ENCODE data around the gene FOXN3.

Gene FOXN3, protein sequence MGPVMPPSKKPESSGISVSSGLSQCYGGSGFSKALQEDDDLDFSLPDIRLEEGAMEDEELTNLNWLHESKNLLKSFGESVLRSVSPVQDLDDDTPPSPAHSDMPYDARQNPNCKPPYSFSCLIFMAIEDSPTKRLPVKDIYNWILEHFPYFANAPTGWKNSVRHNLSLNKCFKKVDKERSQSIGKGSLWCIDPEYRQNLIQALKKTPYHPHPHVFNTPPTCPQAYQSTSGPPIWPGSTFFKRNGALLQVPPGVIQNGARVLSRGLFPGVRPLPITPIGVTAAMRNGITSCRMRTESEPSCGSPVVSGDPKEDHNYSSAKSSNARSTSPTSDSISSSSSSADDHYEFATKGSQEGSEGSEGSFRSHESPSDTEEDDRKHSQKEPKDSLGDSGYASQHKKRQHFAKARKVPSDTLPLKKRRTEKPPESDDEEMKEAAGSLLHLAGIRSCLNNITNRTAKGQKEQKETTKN
- total RNA-seq: 84.4 to 108 (median 101) reads per million in 3 experiments

DNA sequence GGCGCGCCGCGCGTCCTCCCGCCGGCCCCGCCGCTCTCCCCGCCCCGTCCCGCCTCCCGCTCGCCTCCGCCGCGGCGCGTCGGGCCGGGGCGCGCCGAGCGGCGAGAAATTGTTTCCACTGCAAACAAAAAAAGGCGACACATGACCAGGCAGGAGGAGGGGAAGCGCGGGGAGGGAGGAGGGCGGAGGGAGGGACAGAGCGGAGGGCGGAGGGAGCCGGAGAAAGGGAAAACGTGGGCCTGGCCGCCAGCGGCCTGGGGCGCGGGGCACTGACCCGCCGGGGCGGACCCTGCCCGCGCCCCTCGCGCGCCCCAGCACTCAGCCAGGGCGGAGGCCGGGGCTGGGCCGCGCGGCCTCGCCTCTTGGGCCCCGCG is at the start of gene FOXN3:
Gene FOXN3 (minus strand): TSS at position 143 of the 374 bp plus-strand sequence. CDS start 4,757 bp downstream, outside the sequence.
- DNase-seq: peak; percentile 80

DNA sequence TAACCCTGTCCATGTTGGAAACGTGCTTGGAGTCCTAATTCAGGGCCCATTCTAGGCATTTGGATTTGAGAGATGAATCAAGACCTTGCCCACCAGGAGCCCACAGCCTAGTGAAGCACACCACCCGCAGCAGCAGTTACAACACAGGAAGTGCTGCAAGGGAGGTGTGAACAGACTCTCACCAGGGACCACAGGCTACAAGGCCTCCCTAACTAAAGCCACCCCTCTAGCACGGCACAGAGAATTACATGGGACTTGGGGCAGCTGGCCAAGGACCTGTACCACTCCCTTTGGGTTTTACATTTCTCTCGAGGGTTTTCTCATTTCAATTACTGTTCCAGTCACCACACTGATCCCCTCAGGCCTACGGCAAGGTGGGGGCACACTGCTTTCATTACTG is 49.5 kb upstream of the FOXN3 start:
- no peak for DNase-seq

DNA sequence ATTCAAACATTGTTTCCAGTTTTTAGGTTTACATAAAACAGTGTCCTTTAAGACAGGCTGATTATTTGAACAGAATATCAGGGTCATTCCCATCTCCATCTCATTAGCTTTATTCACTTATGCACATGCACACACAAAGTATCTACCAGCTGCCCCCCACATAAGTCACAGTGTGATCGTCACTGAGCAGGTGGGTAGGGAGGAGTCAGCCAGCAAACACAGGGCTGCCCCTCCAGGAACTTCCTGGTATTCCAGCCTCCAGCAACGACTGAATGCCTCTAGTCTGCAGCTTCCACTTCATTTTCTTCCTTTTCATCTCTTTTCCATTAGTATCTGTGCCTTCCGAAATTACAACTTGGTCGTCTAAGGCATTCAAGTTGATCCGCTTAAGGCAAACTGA is 48.8 kb upstream of the FOXN3 start:
- no peak for DNase-seq

DNA sequence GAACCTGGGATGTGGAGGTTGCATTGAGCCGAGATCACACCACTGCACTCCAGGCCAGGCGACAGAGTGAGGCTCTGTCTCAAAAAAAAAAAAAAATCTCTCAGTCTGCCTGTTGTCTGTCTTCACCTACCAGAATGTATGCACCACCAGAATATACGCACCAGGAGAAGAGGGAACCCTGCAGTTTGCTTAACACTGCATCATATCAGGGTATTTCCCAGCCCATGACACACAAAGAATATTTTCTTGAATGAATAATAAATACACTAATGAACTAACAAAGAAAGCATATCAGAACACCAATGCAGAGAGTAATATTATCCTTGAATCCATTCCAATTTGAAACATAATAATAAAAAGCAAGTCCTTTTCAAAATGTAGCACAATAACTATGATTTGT is 44.2 kb upstream of the FOXN3 start:
- DNase-seq: no peak

DNA sequence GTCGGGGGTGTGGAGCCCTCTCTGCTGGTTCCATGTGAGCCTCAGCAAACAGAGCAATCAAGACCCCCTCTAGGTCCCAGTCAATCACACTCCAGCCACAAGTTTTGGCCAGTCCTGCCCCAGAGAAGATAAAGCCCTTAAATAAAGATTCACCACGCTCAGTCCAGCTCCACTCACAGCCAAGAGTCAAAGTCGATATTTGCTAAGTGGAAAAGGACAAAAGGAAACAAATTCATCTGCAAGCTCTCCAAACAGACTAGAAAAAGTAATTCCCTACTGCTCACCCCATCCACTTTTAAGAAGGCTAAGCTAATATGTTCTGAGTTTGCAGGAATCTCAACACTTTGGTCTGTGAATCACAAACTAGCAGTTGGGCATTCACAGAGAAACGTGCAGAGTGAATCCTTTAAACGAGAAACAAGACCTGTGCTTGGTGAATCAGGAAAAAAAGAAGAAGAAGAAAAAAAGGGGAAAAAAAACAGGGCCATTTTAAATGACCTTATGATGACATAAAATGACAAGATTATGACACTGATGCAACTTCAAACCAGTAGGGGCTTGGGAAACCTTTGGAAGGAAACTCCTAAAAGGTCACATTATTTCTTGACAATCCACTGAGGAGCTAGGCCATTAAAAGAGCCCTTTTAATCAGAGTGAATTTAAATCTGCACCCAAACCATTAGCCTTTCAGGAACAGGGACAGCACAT is 41.8 kb upstream of the FOXN3 start:
- no peak for DNase-seq

DNA sequence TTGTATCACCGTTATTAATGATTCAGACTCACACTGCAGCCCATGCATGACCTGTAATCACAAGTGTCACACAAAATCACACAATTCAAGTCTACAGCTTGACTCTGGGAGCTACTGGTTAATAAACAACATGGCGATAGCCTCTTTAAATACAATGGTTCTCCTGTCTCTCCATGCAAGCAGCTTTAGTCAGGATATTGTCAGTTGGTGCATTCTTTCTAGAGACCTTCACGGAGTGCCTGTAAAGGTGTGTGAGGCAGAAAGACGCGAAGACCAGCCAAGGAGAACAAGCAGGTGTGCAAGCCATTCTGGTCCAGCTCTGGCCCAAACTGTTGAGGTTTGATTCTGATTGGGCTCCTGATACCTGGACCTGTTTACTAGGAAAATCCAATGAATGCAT is 40.0 kb upstream of the FOXN3 start:
- no peak for DNase-seq

DNA sequence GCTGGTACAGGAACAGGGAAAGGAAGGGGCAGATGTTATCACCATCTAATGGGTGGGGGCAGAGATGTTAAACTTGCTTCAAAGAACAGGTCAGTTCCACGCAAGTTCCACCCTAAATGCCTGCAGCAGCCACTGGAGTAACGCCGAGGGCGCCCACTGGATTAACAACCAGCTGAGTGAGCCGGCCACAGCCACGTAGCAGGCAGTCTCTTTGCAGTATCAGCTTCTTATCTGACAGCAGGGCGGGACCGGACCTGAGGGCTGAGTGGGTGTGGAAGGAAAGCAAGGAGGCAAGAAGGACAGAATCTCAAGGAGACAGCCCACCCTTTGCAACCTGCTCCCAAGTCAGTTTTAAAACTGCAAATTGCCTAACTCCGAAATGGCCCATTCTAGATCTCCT is 38.4 kb upstream of the FOXN3 start:
- no peak for DNase-seq

DNA sequence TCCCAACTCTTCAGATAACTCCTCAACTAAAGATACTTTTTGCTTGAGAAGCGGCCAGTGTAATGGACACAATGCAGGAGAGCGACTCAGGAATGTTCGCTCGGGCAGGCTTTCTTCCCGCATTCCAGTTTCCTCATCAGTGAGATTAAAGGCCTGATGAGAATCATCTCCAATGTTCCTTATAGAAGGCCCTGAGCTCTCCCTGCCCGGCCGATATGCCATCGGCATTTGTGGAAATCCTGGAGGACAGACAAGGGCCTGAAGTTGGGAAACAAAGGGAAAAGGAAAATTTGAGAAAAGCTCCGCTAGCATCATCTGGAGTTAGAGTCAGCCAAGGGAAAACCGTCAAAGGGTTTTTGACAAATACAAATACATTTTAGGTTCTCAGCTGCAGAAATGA is 38.0 kb upstream of the FOXN3 start:
- DNase-seq: no peak

DNA sequence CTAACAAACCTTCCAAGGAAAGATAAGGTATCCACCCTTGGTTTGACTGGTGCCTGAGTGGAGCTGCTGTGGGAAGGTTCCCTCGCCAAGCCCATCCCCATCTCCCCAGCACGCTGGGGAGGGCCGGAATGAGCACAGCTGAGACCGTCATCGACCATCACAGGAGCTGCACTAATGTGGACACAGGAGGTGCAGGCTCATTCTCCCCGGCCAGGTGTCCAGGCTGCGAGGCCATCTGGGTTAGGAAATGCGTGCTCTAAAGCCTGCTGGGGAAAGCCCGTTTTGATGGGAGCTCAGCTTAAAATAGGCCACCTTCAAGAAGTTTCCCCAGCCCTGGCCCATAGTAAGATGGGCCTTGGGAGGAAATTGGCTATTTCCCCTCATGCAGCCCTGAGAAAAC is 35.2 kb upstream of the FOXN3 start:
- DNase-seq: no peak

DNA sequence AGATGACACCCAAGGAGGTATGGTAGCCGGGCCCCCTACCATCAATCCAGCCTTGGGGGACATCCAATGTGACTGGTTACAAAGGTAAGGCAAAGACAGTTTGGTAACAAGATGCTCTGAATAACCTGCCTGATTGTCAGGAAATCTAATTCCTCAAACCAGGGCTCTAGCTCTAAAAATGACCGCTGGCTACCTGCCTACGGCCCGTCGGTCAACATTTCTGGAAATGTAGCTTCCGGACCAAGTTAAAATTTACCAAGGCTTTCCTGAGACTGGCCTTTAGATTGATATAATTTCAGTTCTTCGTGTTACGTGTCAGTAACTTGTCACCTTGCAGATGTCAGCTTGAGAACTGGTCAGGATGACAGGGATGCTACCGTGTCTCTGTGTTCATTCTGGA is 34.2 kb upstream of the FOXN3 start:
- DNase-seq: no peak

DNA sequence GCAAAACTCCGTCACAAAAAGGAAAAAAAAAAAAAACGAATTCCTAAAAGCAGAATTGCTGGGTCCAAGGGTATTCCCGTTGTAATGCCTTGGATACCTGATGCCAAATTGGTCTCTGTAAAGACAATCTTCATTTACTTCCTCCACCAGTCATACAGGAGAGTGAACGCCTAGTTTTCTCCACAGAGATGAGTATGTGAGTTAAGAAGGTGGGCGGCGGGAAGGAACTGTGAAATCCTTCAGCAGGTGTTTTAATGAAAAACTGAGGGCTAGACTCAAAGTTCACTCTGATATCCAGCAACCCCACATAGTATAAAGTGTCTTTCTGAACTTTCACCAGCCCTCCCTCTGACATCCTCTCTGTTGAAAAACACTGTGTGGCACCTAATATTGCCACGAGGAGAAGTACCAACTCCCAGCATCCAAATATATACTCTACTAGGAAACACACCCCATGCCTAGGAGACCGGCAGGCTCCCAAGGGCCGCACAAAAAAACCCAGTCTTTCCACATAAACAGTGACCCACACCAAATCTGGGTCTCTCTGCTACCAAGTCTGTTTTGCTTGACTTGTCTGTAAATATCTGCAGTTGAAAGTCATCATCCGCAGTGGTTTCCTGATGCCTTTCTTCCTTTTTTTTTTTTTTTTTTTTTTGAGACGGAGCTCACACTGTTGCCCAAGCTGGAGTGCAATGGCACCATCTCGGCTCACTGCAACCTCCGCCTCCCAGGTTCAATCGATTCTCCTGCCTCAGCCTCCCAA is 30.3 kb upstream of the FOXN3 start:
- DNase-seq: no peak

DNA sequence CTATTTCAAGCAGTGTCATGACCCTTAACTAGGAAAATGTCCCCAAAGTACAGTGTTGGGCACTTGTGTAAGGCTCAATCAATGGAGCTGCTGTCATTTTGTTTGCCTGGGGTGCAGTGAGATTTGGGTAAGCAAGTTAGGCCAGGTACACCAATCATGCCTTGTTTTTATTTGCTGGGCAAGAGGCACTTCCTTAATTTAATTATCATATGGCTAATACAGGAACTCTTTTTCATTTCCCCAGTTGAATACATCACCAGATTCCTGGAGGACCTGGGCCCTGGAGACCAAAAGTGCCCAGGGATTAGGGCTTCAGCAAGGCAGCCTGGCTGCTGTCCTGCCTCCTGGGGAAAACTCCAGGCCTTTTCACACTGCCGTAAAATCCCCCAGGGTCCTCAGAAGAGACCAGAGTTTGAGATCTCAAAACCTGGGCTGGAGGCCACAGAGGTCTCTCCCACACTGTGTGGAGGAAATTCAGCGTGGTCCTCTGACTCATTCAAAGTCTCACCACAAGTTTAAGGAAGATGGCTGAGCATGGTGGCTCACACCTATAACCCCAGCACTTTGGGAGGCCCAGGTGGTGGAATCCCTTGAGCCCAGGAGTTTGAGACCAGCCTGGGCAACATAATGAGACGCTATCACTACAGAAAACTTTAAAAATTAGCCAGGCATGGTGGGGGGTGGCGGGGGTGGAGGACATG is 28.4 kb upstream of the FOXN3 start:
- no peak for DNase-seq

DNA sequence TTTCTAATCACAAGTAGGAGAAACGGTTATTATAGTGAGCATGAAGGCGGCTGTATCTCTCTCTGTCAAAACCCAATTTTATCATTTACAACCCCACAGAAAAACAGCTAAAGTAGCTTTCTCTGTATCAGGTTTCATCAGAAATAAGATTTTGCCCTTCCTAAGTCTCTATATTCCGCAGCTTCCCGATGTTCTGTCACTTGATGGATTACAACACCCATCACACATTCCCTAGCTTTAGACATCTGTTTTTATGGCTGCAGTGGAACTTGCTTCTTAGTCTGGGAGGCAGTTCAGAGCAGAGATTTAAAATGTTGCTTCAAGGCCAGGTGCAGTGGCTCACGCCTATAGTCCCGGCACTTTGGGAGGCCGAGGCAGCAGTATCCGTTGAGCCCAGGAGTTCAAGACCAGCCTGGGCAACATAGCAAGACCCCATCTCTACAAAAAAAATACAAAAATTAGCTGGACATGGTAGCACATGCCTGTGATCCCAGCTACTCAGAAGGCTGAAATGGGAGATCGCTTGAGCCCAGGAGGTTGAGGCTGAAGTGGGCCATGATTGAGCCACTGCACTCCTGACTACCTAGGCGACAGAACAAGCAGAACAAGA is 27.6 kb upstream of the FOXN3 start:
- DNase-seq: no peak

DNA sequence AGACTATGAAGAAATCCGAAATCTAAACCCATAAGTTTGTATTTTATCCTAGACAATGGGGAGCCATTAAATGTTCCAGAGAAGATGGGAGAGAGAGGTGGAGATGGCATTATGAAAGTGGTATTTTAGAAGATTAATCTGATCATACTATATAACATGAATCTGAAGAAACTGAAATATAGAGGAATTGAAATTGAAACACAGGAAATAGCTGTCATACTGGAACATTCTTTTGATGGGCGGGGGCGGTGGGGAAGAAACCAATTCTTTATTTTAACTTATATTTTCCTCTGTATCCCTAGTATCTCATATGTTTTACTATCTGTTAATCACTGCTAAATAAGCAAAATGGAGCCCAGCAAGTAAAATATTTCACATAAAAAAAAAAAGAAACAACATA is 27.0 kb upstream of the FOXN3 start:
- DNase-seq: no peak

DNA sequence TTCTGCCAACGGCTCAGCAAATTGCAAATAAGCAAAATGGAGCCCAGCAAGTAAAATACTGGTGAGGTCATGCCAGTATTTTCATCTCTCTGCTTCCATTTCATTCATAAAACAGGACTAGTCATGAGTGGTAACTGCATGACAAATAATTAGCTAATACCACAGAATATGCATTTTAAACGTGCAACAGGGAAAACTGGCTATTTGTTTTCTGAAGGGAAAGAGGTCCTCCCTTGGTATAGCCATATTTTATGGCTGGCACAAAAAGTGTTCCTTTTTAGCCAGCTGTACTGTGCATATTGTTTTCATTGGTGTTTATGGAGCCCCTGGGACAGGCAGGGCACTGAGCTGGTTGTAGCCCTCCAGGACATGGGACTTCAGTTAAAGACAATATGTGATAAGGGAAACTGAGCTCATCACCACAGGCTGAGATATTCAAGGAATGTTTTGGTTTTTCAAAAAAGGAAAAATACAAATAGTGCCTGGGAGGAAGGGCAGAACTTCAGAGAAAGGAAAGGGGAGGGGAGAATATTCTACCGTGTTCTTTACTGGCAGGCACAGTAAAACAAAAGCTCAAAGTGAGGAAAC is 26.1 kb upstream of the FOXN3 start:
- no peak for DNase-seq

DNA sequence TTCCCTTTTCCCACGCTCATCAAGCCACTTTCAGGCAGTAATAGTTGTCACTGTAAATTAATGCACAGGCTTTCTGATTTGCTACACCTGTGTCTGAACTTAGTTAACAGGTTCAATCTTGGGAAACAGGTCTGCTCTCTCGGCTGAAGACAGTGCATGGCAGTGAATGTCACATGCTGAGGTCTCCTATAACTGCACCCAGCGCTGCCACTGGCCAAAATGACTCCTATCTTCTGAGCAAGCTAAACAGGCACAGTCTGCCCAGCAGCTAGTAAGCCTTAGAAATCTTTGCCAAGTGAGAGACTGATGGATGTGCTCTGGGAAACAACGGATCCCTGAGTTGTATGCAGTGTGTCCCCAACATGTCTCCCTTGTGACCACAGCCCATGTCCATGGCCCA is 25.2 kb upstream of the FOXN3 start:
- no peak for DNase-seq

DNA sequence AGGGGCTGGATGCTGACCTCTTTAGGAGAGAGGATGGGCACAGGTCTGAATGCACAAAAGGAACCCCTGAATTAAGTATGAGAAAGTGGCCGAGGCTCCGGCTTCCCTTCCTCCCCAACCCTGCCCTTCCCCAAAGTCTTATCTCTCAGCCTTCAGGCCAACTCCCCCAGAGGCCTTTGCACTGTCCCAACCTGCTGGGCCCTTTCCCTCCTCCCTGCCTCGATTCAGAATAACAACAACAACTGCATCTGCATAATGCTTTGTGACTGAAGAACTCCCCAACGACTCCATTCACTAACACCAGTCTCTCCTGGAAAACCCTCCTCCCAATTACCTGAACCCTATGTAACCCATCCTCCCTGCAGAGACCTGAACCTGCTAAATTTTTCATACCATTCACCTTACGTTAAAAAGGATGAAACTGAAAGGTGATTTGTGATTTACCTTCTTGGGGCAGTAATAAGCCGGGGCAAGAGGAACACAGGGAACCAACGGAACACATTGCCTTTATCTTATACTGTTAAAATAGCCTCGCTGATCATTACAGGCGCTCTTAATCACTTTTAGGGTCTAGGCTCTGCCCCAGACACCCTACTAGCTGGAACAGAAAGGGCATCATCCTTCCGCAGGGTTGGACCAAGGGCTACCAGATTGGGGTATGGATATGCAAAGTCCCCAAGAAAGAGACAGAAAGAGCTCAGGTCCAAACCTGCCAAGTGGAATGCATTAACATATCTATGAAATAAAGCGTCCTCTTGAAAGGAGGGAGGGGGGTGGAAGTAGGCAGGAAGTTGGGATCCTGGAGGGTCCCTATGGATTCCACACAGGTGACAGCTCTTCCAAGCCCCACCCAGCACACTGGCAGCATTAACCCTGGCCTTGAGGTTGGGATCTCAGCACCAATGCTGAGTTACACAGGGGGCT is 24.2 kb upstream of the FOXN3 start:
- no peak for DNase-seq

DNA sequence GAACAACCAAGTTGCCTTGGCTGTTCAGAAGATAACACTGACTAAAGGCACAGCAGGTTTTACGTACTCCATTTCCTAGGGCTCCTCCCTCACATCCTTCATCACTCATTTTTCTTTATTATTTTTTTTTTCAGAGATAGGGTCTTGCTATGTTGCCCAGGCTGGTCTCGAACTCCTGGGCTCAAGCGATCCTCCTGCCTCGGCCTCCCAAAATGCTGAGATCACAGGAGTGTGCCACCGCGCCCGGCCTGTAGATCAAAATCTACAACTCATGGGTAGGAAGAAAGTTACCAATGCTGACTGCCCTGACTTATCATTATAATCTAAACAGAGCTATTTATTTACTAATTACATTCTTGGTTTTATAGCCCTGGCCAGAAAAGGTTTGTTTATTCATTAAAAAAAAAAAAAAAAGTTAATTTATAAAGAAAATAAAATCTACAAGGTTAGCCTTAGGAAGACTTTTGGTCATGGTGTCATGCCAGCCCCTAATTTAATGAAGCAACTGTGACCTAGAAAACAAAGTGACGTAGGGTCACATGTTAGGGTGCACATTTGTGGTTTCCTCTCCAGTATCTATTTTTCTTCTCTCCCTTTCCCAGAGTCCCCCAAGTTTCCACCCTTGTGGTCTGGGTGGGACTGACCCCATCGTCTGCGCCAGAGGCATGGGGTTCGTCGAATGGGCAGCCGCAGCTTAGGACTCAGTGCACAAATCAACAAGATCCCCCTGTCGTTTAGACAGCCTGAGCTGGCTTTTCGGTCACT is 19.0 kb upstream of the FOXN3 start:
- DNase-seq: no peak

DNA sequence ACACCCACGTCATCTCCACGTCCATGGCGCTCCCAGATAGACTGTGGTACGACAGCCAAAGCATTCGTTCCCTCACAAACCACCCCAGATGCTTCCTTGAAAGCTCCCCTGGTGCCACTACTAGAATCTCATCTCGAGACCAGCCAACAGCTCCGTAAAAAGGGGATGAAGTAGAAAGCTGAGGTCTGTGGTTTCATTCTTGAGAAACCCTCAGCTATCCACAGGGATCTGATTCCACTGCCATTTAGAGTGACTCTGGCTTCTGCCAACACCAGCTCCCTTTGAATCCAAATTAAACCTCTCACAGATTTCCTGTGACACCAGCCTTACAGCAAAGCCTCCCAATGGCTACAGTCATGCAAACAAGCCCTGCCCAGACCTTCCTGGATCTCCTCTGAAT is 18.5 kb upstream of the FOXN3 start:
- DNase-seq: no peak

DNA sequence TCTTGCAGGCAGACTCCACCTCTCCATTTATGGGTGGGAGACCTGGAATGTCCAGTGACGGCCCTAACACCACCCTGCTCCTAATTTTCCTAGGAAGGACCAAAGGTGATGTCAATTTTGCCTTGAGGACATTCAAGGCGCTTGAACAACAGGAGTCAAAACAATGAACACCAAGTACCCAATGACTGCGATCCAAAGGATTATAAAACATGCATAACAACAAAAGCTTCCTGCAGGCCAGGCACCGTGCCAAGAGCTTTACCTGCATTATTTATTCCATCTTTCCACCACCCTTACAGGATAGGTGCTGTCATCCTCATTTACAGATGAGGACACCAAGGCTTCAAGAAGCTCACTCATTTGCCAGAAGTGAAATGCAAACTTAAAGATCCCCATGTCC is 15.2 kb upstream of the FOXN3 start:
- no peak for DNase-seq
